Stimulated activated CD8-positive, alpha-beta memory T cell treated with anti-CD3 and anti-CD28 coated beads, Interleukin-4, amount 100 ng/mL, for 4 hours (primary cell): ENCODE results near the gene PCNX2.

ENCODE experiments used
- DNase-seq, 2 donors: peaks; one replicate each; pipeline ENCODE4 v3.0.0-alpha.2; 2020; ENCODE audit warnings: low read depth in 2 of 2, low spot score in 1 of 2

PCNX2 gene

DNA sequence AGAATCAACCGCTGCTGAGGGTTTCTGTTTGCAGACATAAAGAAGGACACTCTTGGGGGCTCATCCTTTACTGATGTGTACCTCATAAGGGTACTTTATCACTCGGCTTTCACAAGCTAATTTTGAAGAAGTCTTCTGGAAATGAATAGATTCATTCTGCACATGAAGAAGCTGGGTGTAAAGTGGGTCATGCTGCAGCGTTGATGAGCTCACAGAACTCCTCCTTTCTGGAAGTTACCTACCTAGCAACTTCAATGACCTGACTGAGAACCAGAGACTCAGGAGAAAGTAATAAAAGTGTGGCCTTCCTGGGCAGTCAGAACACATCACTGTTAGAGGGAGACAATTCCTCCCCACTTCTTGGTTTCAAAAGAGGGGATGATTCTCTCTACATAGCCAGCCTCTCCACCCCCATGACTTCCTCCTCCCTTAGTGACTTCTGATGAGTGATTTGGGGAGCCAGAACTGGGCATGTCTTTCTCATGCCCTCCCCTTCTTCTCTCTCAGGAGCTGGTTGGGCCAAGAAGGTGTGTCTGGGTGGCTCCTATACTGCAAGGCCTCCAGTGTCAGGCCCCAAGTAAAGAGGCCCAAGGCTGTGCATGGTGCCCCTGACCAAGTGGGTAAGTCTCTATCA, 27.0 kb downstream of the PCNX2 start:
- DNase-seq = no peak

DNA sequence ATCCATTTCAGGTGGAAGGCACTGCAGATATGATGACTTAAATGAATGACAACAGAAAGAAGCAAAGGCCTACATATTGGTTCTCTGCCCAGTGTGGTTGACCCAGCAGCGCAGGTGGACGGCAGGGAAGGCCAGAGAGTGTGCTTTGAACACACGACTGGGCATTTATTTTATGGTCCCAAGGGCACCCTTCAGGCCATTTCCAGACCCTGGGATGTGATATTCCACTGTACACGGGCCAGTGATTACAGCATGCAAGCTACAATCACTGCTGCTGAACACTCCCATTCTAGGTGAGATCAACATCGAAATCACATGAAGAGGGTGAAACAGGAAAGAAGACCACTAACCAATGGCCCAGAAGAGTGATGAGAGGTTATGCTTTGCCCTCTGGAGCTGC, 33.8 kb downstream of the PCNX2 start:
- DNase-seq = no peak

DNA sequence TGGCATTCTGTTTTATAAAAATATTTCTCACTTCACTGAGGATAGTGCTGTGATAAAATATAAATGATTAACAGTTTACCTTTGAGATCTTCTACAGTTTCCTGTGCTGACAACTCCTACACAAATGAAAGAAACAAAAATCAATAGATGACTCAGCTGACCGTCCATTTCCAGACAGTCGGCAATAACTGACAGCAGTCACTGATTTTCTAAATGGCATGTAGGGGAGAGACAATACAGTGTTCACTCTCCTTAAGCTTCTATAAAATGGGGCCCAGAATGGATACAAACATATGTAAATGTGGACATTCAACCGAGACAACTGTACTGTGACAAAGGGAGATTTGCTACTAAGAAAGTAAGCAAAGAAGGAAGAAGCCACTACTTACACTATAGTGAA, 34.3 kb downstream of the PCNX2 start:
- no peak for DNase-seq

DNA sequence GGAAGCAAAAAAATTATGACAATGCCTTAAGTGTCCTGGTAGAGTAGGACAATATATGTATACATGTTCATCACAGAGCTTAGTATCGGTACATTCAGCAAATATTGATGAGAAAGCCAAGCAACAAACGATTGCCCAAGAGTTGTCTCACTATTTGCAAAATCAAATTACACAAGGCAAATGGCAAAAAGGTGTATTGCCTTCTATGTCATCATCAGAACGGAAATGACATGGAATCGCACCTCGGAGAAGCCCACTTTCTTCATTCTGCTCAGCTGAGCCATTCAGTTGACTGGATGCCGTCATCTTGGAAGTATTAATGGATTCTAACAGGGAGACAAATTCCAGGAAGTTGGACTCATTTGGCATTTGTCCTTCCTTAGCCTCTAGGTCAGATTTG, 37.7 kb downstream of the PCNX2 start:
- no peak for DNase-seq

DNA sequence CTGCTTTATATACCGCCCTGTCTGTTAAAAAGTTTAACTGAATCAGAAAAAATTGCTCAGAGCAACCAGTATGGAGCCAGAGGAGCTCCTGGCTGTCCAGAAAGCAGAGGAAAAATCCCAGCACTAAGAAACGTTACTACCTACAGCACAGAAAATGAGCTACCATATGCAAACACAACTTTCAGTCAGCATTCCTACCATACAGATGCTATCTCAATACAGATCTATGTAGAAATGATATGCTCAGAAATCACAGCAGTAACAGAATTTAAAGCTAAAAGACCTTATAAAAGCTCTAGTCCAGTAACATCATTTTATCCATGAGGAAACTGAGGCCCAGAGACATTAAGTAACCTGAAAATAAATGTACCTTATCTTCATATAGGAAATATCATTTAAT, 38.7 kb downstream of the PCNX2 start:
- no peak for DNase-seq

DNA sequence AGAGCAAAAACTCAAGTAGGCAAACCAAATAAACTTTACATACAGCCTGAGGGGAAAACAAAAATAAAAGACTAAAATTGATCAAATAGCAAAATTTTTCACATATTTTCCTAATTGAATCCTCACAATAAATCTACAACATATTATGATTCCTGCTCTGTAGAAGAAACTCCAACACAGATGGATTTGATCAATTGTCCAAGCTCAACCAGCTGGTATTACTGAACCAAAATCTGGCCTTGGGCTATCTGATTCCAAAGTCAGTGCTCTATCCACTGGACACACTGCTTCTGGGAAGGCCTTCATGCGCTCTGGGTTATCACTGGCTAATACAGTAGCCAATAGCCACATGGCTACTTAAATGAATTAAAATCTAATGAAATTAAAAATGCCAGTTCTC, 39.3 kb downstream of the PCNX2 start:
- no peak for DNase-seq

DNA sequence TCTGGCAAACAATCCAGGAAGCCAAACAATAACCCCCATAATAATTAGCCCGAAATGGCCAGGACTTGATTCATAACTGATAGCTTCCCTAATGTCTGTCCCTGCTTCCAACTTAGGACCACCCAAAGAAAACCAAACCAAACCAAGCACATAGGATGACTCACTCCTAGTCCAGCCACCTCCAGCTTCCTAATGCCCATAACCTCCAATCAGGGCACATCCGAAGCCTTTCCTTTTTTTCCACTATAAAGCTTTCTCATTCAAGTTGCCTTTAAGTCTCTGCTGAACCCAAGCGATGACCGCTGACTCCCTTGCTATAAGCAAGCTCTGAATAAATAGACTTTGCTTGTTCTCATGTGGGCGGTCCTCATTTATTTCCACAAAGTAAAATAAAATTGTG, 40.4 kb downstream of the PCNX2 start:
- no peak for DNase-seq

DNA sequence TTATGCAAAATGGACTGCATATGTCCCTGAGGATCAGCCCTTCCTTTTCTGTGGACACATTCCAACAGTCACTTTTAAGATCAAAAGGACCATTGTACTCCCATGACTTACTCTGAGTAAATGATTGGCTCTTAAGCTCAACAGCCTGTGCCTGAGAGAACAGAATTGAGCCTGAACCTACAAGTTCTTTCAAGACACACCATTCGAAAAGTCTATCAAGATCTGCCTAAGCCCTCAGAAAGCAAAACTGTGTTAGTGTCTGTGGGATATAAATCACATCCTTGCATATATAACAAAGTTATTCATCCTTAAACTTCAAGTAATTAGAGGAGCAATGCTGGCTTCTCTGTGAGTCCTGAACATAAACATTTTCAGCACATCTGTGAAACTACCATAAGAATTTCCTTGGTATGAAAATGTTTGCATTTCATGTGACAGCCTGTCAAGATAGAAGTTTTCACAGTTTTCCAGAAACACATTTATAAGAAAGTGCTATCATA, 41.6 kb downstream of the PCNX2 start:
- no peak for DNase-seq

DNA sequence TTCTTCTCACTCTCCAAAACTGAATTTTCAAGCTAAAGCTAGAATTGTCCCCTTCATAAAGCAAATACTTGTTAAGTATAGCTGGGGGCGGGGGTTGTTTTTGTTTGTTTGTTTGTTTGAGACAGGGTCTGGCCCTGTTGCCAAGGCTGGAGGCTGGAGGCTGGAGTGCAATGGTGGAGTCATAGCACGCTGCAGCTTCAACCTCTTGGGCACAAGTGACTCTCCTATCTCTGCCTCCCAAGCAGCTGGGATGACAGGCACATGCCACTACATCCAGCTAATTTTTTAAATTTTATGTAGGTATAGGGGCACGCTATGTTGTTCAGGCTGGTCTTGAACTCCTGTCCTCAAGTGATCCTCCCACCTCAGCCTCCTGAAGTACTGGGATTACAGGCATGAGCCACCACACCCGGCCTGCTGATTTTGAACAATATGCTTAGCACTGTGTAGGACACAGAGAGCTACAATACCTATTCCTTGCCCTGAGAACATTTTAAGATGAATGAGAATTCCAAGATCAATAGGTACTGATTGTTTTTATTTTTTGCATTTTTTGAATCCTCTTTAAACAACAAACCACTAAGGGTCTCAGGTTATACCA, 42.2 kb downstream of the PCNX2 start:
- DNase-seq = no peak

DNA sequence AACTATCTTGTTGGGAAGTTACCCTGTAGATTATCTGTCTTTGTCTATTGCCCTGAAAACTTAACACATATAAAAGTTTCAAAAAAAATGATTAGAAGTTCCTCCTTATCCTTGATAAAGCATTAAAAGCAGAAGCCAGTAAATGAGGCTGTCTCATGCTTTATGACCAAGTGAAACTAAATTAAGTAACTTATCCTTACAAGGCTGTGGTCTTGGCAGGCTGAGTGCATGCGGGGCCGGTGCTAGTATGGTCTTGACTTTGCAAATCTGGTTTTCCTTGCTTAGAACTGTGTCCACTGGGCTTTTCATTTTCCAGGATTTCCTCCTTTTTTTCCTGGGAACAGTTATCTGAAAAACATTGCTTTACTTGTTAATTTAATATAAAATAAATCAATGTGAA, 43.1 kb downstream of the PCNX2 start:
- DNase-seq = no peak

DNA sequence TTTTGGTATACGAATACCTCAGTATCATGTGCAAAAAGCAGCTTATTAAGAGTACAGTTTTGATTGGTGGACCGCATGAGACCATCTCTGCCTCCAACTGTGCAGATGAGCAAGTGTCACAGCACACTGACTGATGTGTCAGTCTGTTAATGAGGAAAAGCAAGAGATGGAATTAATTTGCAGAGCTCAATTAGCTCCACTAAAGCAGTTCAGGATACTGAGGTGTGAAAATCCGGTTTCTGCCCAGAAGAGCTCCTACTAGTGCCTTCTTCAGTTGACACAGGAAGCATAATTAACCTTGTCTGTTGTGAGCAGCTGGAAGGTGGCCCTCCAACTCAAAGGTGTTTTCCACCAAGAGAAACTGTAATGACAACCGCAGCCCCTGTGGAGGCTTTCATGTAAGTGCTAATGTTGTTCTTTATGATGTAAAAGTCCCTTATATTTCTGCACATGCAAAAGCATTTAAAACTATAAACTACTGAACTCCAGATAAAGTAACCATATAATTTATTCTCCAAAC, 44.3 kb downstream of the PCNX2 start:
- DNase-seq = no peak

DNA sequence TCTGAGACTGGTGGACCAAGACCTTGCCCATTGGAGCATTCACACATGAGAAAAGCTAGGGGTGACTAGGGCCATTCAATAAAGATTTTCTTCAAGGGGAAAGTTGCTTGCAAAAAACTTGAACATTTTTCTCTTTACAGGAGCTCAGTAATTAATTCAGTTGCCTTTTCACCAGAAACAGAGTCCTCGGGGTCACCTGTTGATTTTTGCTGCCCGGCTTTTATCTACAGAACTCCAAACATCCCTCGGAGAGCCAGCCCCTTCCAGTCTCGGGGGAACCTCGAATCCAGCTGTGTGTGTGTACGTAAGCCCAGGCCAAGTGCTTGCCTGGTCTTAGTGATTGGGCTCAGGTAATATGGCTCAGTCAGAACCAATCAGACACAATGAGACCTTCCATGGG, 47.5 kb downstream of the PCNX2 start:
- DNase-seq = no peak

DNA sequence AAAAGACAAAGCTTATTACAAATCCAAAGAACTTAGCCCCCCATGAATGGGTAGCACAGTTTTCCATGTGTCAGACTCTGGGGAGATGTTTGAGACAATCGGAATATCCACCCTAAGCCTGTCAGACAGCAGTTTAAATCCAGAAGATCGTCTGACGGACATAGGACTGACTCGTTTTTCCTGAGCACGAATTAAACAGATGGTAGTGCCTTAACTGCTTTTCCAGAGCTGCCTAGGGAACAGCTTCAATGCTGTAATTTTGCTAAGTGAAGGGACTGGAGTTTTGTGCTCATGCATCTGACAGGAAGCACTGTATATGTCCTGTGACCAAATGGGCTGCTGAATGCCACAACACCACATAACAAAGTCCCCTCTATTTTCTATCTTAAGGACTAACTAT, 48.6 kb downstream of the PCNX2 start:
- no peak for DNase-seq

DNA sequence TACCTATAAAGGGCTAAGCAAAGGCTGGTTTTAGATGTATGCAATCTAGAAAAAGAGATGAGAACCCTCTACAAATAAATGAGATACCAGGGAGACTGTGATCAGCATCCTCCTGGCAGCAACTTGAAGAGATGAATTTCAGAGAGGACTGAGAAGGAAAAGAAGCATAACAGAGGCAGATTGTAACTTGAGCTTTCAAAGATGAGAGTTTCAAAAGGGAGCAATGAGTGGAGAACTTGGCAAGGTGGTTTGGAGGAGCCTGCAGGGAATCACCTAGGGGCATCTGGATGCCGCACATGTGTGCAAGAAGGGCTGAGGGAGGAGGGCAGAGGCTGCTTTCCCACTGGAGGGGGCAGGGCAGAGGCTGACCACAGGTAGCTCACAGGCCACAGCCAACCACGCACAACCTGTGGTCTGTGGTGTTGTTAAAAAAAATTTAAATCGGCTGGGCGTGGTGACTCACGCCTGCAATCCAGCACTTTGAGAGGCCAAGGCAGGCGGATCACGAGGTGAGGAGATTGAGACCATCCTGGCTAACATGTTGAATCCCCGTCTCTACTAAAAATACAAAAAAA, 50.2 kb downstream of the PCNX2 start:
- DNase-seq = no peak

DNA sequence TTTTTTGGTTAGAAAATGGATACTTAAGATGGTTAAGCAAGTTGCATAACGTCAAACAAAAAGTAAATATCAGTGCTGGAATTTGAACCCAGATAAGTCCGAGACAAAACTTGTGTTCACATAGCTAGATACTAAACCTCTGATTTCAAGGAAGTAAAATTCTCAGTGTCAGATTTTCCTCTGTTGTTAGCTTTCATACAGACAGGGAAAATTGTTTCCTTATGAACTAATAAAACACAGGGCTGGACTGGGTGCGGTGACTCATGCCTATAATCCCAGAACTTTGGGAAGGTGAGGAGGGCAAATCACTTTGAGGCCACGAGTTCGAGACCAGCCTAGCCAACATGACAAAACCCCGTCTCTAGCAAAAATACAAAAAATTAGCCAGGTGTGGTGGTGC, 51.3 kb downstream of the PCNX2 start:
- no peak for DNase-seq

DNA sequence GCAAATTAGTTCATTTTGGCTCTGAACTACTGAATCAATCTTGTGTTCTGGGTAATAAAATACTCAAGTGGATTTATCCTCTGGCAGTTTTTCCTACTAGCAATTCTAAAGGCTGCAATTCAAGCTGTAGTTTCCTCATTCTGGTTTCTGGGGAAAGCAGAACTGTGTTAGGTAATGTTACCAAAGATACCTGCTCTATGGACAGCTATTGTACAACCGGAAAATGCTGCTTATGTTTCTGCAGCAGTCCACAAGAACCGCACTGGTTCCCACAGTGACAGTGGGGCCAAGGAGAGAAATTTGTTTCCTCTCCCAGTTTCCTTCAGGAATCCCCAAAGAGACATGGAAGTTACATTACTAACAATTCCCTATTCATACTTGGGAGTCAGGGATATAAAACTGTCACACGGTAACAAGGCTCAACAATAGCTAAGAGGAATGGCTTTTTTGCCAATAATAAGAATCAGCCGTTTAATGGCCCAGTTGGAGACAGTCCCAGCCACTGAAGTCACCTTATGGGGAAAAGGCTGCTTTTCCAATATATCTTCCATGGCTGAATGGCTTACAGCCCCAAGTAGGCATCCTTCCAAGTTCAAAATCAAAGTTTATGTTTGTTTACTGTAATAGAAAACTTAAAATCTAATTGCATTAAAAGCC, 52.6 kb downstream of the PCNX2 start:
- DNase-seq = no peak

DNA sequence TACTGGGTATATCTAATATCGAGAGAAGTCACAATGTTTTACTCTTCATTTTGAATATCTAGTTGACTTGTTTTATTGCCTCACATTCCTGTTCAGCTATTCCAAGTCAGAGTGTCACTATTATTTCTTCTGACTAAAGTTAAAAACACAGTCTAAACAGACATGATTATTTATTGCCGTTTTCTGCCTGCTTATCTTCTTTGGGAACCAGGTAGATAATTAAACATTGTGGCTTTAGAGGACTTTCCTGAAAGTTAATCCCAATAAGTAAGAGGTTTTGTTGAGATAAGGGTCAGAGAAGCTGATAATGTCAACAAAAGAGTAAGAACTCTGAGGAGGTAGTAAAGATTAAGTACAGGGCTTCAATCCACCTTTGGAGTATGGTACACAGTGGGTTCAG, 53.8 kb downstream of the PCNX2 start:
- DNase-seq = no peak

DNA sequence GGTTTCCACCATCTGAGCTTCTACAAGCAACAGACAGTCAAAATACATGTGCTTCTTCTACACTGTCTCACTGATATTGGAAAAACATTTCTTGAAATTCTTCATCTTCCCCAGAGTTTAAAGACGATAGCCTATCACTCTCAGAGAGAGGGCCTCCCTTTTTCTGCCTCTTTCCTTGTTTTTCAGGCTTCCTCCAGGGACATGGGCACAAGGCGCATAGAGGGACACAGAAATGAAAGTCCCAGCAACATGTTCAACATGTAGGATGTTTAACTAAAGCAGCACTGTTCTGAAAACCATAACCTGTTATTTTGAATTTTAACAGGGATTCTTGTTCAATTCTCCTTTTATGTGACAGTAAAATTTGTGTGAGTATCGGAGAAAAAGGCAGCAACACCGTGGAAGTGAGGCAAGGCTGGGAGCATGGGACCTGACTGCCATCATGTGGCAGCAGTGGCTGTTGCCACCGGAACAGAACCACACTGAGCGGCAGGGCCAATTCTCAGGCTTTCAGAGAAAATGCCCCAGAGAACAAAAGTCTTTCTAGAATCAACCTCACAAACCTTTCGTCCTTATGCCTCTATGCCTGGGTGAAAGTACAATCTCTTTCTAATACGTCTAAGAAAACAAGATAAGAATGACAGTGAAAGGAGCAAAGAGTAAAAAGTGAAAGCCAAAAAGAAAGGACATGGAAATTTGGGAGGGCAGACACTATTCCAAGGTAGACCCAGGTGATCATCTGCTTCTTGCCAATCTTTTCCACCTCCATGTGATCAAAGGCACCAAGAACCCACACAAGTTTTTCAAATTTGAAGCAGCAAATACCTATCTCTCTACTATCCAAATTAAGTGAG, 54.5 kb downstream of the PCNX2 start:
- DNase-seq = no peak

DNA sequence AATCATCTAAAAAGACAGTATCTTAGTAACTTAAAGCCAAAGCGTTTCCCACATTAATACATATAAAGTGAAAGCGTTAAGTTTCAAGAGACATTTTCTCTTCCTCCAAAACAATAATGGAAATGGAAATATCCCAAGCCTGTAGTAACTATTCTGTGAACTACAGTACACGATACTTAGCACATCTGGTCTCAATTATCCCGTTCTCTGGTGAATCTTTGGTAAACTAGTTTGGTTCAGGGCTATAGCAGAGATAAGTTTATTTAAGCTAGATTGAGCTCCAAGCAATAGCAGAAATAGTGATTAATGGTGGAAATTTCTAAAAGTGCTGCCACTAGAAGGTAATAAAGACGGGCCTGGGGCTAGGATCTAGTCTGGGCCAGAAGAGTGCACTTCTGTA, 55.2 kb downstream of the PCNX2 start:
- DNase-seq = no peak

DNA sequence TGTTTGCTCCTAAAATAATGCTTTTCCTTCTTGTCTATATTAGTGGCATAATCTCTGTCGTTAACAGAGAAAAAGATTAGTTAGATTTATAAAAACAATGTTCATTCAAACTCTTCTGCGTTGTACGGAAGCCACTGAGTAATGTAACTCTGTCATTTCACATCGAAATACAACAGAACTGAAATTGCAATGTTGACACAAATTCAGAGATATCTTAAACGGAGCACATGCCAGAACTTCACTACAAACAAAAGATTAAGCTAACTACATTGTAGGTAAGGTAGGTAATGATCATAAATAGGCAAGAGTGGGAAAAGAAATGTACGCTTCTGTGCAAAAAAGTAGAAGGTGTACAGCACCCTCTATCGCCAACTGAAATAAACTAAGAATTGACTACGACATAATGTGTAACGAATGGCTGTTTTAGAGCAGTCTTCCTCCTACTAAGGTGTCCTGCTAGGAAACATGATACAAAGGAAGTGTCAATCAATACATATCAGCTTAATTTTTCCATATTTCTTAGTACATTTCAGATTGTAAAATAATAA, 56.6 kb downstream of the PCNX2 start:
- no peak for DNase-seq

DNA sequence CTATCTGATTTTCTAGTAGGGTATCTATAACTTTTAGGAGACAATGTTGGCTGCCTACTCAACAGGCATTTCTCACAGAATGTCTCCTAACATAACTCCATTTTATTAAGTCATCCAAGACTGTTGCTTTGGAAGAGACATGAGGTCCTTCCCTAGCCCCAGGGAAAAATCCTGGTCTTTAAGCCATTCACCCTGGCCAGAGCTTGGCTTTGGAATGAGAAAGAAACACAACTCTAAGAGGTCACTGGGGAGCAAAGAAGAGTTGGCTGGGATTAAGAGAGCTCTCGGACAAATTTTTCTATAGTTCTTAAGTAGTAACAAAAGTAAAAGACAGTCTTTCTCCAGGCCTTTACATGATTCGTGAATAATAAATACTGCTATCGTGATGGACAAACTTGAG, 57.9 kb downstream of the PCNX2 start:
- no peak for DNase-seq
